Memory B cell (primary cell): ENCODE measurements around the gene SEC24B.
"Not testable (repeated sequence)": the region's sequence is repeated elsewhere in the genome, so short reads cannot be mapped to it uniquely, and the experiment has no call there.

Experiments used
- ATAC-seq: fragments of 150-1000 bp; cut with Tn5 transposase; 2 replicates; pipeline ENCODE4 v1.10.0; 2021; ENCODE audit warnings: low read depth, mild to moderate bottlenecking, moderate library complexity
- DNase-seq, 2 donors: peaks; one replicate each; pipeline ENCODE4 v3.0.0; 2022; ENCODE audit warnings: low spot score in 2 of 2
- H3K27ac Mint-ChIP-seq: one replicate; pipeline ENCODE4 v1.8.0; 2022; ENCODE audit warnings: mild to moderate bottlenecking, moderate library complexity, mixed read lengths
- H3K27me3 Mint-ChIP-seq: one replicate; pipeline ENCODE4 v1.8.0; 2022; ENCODE audit warnings: mixed read lengths
- H3K36me3 Mint-ChIP-seq: one replicate; pipeline ENCODE4 v1.8.0; 2022; ENCODE audit warnings: mild to moderate bottlenecking, mixed read lengths
- H3K4me1 Mint-ChIP-seq: one replicate; pipeline ENCODE4 v1.8.0; 2022; ENCODE audit warnings: mixed read lengths
- H3K4me3 Mint-ChIP-seq: one replicate; pipeline ENCODE4 v1.8.0; 2022; ENCODE audit warnings: mild to moderate bottlenecking, moderate library complexity, mixed read lengths
- H3K9me3 Mint-ChIP-seq: one replicate; pipeline ENCODE4 v1.8.0; 2022; ENCODE audit warnings: mixed read lengths

SEC24B gene

DNA sequence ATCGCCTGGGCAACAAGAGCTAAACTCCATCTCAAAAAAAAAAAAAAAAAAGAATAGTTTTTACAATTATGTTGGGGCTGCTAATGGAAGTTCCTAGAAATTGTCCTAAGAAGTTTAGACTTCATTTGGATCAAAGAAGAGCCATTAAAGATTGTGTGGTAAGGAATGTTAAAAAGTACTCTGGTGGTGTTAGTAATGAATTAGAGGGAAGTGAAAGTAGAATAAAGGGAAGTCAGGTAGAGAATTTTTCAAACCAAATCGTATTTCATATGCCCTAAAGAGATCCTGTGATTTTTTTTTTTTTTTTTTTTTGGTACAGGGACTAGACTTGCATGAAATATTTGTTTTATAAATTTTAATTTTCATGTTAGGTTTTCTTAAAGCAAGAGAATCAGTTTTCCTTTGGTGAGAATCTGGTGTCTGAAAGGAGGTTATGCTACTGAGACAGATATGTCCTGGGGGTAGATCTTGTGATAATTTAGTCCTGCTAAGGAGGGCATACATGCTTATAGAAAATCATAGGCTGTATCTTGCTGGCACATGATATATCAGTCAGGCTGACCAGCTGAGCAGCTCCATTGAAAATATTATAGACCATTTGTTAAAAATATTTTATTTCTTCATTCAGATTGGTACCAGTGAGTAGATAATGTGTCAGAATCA lies 10.7 kb downstream of the SEC24B start:
- peak; percentile 95 for ATAC-seq
- Mint-ChIP-seq H3K9me3 (no peaks in the 10 kb centered on the region), H3K27ac (peak overlapping the region; percentile 56), H3K27me3 (no peaks in the 10 kb centered on the region), H3K4me3 (peak overlapping the region; percentile 5), H3K36me3 (peaks cover 10% of the 10 kb centered on the region), H3K4me1 (peaks cover 44% of the 10 kb centered on the region)
- no peak for DNase-seq

DNA sequence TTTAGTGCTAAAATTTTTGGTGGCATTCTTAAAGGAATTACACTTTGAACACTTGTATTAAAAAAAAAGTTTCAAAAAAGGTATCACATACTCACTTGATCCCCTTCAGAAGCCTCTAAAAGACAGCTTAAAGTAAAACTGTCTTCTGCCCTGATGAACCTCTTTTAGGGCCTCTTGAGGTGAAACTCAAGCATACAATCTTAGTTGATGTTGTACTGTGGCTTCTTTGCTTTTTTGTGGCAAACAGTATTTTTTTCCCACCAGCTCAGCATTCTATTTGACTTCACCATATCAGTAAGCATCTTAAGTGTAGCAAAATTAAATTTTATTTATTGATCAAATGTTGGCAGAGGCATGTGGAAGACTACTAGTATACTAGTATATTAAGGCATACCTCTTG lies 13.7 kb downstream of the SEC24B start:
- DNase-seq (no peak), ATAC-seq (no peak)
- Mint-ChIP-seq H3K4me1 (peaks cover 38% of the 10 kb centered on the region), H3K36me3 (peaks cover 21% of the 10 kb centered on the region), H3K4me3 (no peak overlapping the region), H3K9me3 (no peaks in the 10 kb centered on the region), H3K27ac (no peak overlapping the region), H3K27me3 (no peaks in the 10 kb centered on the region)

DNA sequence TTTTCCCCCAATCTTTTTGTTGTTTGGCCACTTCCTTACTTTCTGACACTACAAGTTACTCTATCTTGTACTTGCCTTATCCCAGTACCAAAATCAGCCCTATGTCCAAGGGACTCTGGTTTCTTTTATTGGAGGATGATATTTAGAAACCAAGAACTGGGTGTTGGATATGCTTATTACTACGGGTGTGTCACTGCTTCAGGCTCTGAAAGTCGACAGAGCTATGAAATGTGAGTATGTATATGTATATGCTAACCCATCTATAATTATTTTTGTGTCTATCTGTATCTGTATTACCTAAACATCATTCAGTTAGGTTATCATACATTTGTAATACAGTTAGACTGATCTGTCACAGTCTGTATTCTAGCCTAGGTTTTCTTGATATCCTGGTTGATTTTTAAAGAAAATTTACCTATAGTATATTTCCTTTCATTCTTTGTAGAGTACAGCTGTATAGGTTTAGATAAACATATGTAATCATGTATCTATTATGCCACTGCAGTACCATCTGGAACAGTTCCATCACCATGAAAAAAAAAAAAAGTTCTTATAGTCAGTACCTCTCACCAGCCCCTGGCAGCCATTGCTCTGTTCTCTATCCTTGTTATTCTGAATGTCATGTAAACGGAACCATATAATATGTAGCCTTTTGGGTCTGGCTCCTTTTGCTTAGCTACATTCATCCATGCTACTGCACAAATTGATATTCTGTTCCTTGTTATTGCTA lies 18.1 kb downstream of the SEC24B start:
- Mint-ChIP-seq H3K4me3 (no peak overlapping the region), H3K27ac (no peak overlapping the region), H3K9me3 (no peaks in the 10 kb centered on the region), H3K27me3 (no peaks in the 10 kb centered on the region), H3K4me1 (peaks cover 24% of the 10 kb centered on the region), H3K36me3 (peaks cover 22% of the 10 kb centered on the region)
- DNase-seq (no peak), ATAC-seq (no peak)

DNA sequence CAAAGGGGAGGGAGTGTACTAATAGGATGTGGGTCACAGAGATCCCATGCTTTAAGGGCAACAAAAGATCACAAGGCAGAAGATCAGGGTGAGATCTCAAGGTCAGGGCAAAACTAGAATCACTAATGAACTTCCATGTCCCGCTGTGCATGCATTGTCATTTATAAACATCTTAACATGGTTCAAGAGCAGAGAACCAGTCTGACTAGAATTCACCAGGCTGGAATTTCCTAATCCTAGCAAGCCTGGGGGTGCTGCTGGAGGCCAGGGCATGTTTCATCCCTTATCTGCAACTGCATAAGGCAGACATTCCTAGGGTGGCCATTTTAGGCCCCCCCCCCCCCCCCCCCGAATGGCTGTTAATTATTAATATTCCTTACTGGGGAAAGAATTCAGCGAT lies 19.5 kb downstream of the SEC24B start:
- Mint-ChIP-seq H3K4me1 (peaks cover 22% of the 10 kb centered on the region), H3K36me3 (peaks cover 23% of the 10 kb centered on the region)
- not testable (repeated sequence) for H3K9me3 Mint-ChIP-seq, H3K4me3 Mint-ChIP-seq, ATAC-seq, DNase-seq, H3K27ac Mint-ChIP-seq, H3K27me3 Mint-ChIP-seq

DNA sequence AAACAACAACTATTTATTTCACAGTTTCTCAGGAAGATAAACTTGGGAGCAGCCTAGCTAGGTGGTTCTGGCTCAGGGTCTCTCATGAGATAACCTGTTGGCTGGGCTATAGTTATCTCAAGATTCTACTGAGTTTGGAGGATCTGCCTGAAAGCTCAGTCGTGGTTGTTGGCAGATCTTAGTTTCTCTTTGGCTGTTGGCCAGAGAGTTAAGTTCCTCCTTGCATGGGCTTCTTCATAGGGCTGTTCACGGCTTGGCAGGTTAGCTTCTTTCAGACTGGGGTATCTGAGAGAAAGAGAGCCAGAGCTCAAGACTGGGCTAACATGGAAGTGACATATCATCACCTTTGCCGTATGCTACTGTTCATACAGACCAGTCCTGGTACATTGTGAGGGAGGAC lies 28.7 kb downstream of the SEC24B start:
- H3K36me3 Mint-ChIP-seq = peaks cover 22% of the 10 kb centered on the region
- no peak overlapping the region for H3K4me3 Mint-ChIP-seq
- no peaks in the 10 kb centered on the region for H3K9me3 Mint-ChIP-seq
- H3K4me1 Mint-ChIP-seq = peaks cover 14% of the 10 kb centered on the region
- H3K27me3 Mint-ChIP-seq = no peaks in the 10 kb centered on the region
- no peak for ATAC-seq
- no peak for DNase-seq
- H3K27ac Mint-ChIP-seq = no peak overlapping the region

DNA sequence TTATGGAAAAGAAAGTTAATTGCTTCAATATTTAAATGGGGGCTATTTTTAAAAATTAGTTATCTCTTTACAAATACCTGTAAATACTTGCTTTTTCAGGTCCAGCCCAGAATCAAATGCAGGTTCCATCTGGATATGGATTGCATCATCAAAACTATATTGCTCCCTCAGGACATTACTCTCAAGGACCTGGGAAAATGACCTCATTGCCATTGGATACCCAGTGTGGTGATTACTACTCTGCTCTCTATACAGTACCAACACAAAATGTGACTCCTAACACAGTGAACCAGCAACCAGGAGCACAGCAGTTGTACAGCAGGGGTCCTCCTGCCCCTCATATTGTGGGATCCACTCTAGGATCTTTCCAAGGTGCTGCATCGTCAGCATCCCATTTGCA lies 29.2 kb downstream of the SEC24B start:
- Mint-ChIP-seq H3K27me3 (no peaks in the 10 kb centered on the region), H3K9me3 (no peaks in the 10 kb centered on the region), H3K36me3 (peaks cover 22% of the 10 kb centered on the region), H3K4me1 (peaks cover 12% of the 10 kb centered on the region), H3K27ac (no peak overlapping the region), H3K4me3 (no peak overlapping the region)
- DNase-seq (no peak), ATAC-seq (no peak)

DNA sequence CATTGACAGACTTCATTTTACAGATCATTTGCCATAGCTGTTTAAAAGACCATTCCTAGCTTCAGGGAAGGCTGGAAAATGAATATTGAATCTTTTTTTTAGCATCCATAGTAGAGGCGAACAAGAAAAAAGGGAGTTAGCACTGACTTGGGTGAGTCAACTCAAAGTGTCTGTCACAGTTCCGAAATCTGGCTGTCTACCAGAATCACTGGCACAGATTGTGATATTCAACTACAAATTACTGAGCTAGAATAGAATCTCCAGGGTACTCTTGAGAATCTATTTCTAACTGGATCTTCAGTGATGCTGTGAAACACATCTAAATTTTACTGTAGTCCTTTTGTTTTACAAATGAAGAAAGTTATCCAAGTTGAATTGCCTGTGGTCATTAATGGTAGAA lies 31.5 kb downstream of the SEC24B start:
- ATAC-seq (no peak), DNase-seq (no peak)
- no peaks in the 10 kb centered on the region for H3K27me3 Mint-ChIP-seq
- H3K27ac Mint-ChIP-seq = no peak overlapping the region
- no peak overlapping the region for H3K4me3 Mint-ChIP-seq
- H3K9me3 Mint-ChIP-seq = no peaks in the 10 kb centered on the region
- H3K4me1 Mint-ChIP-seq = peaks cover 17% of the 10 kb centered on the region
- peaks cover 19% of the 10 kb centered on the region for H3K36me3 Mint-ChIP-seq

DNA sequence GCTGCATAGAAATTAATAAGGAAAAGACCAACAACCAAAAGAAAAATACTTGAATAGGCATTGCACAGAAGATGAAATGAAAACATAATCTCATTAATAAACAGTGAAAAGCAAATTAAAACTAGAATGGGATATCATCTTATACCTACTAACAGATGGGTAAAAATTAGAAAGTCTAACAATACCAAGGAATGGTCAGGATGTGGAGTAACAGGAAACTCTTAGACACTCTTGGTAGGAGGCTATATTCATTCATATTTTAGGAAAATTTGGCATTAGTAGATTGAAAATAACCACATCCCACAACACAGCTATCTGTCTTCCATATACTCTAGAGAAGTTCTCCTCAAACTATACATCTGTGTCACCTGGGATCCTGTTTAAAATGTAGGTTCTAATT lies 36.3 kb downstream of the SEC24B start:
- no peaks in the 10 kb centered on the region for H3K27me3 Mint-ChIP-seq
- H3K27ac Mint-ChIP-seq = no peak overlapping the region
- H3K4me3 Mint-ChIP-seq = no peak overlapping the region
- DNase-seq (no peak), ATAC-seq (no peak)
- H3K9me3 Mint-ChIP-seq = no peaks in the 10 kb centered on the region
- H3K36me3 Mint-ChIP-seq = peaks cover 12% of the 10 kb centered on the region
- H3K4me1 Mint-ChIP-seq = peaks cover 22% of the 10 kb centered on the region

DNA sequence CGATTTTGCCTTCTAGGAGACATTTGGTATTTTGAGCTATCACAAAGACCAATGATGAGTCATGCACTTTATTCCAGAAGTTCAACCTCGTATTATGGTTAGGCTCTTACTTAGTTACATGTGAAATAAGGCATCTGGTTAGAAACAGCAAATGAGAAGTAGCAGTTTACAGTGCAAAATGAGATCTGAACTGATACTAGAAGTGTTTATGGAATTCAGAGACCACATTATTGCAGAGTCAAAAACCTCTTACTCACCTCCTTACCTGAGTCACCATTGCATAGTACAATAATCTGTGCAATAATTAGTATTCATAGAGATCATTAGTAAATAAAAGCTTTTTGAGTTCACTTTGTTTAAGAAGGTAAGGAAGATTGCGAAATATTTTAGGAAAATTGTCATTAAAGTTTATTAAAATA lies 38.7 kb downstream of the SEC24B start:
- ATAC-seq = no peak
- Mint-ChIP-seq H3K36me3 (peaks cover 10% of the 10 kb centered on the region), H3K4me1 (peaks cover 24% of the 10 kb centered on the region), H3K4me3 (no peak overlapping the region), H3K9me3 (no peaks in the 10 kb centered on the region), H3K27me3 (no peaks in the 10 kb centered on the region), H3K27ac (peak overlapping the region; percentile 59)
- DNase-seq = no peak

DNA sequence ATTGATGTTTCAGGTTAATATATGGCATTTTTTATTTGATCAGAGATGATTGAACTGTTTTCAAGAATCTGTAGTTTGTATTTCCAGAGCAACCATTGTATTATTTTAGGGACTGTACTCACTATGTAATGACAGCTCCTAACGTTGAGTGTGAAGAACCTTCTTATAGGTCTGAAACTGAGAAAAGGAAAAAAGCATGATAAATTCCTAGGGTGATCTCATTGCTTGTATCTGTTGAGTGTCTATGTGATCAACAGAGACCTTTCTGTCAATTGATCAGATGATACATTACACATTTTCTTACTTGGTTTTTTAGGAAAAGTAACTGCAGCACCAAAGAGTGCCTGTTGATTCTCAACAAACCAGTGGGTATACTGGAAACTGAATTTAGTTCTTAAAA lies 40.2 kb downstream of the SEC24B start:
- DNase-seq (no peak), ATAC-seq (no peak)
- Mint-ChIP-seq H3K27me3 (no peaks in the 10 kb centered on the region), H3K9me3 (no peaks in the 10 kb centered on the region), H3K4me3 (no peak overlapping the region), H3K27ac (peak overlapping the region; percentile 35), H3K36me3 (peaks cover 10% of the 10 kb centered on the region), H3K4me1 (peaks cover 18% of the 10 kb centered on the region)

DNA sequence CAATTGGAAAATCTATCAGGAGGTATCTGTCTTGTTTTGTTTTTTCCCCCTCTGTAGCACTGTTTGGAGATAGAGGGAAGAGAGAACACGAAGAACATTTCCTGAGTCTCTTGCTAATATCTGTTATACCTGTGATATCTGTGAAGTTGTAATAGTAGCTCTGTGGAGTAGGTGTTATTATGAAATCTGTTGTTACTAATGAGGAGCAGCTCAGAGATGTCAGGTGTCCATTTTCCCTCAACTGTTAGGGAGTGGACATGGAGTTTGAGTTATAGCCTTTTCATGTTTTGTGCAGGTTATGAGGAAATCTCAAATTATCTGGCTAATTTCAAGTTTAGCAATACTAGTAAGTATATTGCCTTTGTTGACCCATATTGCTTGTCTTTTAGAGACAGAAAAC lies 52.4 kb downstream of the SEC24B start:
- H3K27me3 Mint-ChIP-seq = no peaks in the 10 kb centered on the region
- ATAC-seq (no peak), DNase-seq (no peak)
- H3K9me3 Mint-ChIP-seq = no peaks in the 10 kb centered on the region
- H3K4me3 Mint-ChIP-seq = no peak overlapping the region
- peaks cover 7% of the 10 kb centered on the region for H3K4me1 Mint-ChIP-seq
- peak overlapping the region; percentile 76 for H3K27ac Mint-ChIP-seq
- peaks cover 27% of the 10 kb centered on the region for H3K36me3 Mint-ChIP-seq

DNA sequence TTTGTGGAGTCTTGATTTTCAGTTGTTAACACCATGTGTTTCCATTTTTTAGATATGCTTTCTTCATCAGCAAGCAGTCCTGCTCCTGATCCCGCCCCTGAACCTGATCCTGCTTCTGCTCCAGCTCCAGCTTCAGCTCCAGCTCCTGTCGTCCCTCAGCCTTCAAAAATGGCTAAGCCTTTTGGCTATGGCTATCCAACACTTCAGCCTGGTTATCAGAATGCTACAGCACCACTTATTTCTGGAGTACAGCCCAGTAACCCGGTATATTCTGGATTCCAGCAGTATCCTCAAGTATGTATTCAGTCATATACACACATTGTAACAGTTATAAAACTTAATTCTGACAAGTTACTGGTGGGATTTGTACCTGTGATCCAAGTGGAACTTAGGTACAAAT lies 60.9 kb downstream of the SEC24B start:
- DNase-seq (no peak), ATAC-seq (no peak)
- no peaks in the 10 kb centered on the region for H3K9me3 Mint-ChIP-seq
- H3K27ac Mint-ChIP-seq = no peak overlapping the region
- no peaks in the 10 kb centered on the region for H3K27me3 Mint-ChIP-seq
- H3K36me3 Mint-ChIP-seq = peaks cover 32% of the 10 kb centered on the region
- H3K4me3 Mint-ChIP-seq = no peak overlapping the region
- H3K4me1 Mint-ChIP-seq = peaks cover 2% of the 10 kb centered on the region

DNA sequence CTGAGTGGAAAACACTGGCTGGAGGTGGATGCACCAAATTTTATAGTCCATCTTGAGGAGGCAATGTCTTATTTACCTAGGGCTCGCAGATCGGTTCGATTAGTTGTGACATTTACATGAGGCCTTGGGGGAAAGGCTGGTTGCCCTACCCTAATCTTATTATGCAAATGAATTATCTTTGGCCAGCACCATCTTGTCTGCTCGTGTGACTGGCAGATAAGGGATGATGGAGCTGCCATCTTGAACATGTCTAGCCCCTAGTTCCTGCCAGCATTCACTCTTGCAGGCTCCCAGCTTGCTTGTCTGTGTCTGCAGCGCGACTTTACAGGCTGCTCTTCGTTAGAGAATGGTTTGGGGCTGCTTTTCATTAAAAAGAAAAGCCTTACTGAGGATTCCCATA lies 61.9 kb downstream of the SEC24B start:
- Mint-ChIP-seq H3K27me3 (no peaks in the 10 kb centered on the region), H3K9me3 (no peaks in the 10 kb centered on the region), H3K4me1 (peaks cover 2% of the 10 kb centered on the region), H3K27ac (no peak overlapping the region), H3K4me3 (no peak overlapping the region), H3K36me3 (peaks cover 34% of the 10 kb centered on the region)
- DNase-seq (no peak), ATAC-seq (no peak)

DNA sequence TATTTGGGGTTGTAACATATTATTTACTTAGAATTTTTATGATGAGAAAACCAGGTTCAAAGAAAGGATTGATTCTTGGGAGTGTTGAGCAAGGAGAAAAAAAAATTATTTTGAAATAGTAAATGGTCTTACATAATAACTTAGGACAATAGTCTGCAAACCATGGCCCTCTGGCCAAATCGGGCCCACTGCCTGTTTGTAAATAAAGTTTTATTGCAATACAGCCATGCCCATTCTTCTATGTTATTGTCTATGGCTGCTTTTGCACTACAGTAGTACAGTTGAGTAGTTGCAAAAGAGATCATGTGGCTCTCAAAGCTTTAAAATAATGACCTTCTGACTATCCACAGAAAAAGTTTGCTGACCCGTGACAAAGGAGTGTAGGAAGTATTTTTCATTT lies 63.3 kb downstream of the SEC24B start:
- Mint-ChIP-seq H3K36me3 (peaks cover 35% of the 10 kb centered on the region), H3K4me1 (peaks cover 3% of the 10 kb centered on the region), H3K27me3 (no peaks in the 10 kb centered on the region), H3K4me3 (no peak overlapping the region), H3K27ac (peak overlapping the region; percentile 53), H3K9me3 (no peaks in the 10 kb centered on the region)
- DNase-seq (no peak), ATAC-seq (no peak)

DNA sequence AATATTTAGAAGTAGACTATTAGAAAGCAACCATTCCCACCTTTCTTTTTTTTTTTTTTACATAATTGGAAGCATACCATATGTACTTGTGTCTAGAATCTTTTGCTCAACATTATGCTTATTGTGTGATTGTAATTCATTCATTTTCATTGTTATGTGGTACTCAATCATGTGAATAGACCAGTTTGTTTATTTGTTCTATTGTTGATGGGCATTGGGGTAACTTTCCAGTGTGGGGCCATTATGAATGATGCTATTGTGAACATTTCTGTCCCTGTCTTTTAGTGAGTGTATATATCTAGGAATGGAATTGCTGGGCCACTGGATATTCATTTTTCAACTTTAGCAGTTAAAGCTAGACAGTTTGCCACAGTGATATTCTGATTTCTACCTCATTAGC lies 63.9 kb downstream of the SEC24B start:
- DNase-seq (no peak), ATAC-seq (no peak)
- Mint-ChIP-seq H3K36me3 (peaks cover 37% of the 10 kb centered on the region), H3K4me1 (peaks cover 4% of the 10 kb centered on the region), H3K9me3 (no peaks in the 10 kb centered on the region), H3K4me3 (no peak overlapping the region), H3K27me3 (no peaks in the 10 kb centered on the region), H3K27ac (no peak overlapping the region)
